GM23338 (cell line): ENCODE data around the gene ACBD3. TPM values are rescaled to one million over a fixed set of nuclear protein-coding genes. Genes with fewer than 3 reads are reported as not detected.

Experiments used
- ATAC-seq: fragments of 200-7000 bp; cut with Tn5 transposase; 3 replicates; pipeline ENCODE4 v1.9.1; 2020
- DNase-seq: peaks from one replicate; pipeline ENCODE4 v3.0.0-alpha.2; 2015; ENCODE audit warnings: low spot score
- H2AFZ ChIP-seq: fragments of 200-600 bp; sonication (generic); 2 replicates; pipeline ENCODE4 v1.8.0; 2016; ENCODE audit warnings: antibody characterized with exemption, mild to moderate bottlenecking, moderate library complexity
- H3F3A ChIP-seq: fragments of 200-600 bp; sonication (generic); replicated peaks from 2 replicates; pipeline ENCODE4 v1.8.0; 2017; ENCODE audit warnings: antibody characterized with exemption, mixed run types, low read depth
- H3K27ac ChIP-seq: fragments of 200-600 bp; sonication (generic); 2 replicates; pipeline ENCODE4 v1.6.1; 2016; ENCODE audit warnings: low read depth
- H3K27me3 ChIP-seq: fragments of 200-600 bp; sonication (generic); 2 replicates; pipeline ENCODE4 v1.8.0; 2016; ENCODE audit warnings: mild to moderate bottlenecking, mixed run types, moderate library complexity; ENCODE audit not compliant: insufficient read depth
- H3K36me3 ChIP-seq: fragments of 200-600 bp; sonication (generic); 2 replicates; pipeline ENCODE4 v1.8.0; 2016; ENCODE audit warnings: mild to moderate bottlenecking; ENCODE audit not compliant: insufficient read depth
- H3K4me1 ChIP-seq: fragments of 200-600 bp; sonication (generic); 2 replicates; pipeline ENCODE4 v1.8.0; 2016; ENCODE audit warnings: mild to moderate bottlenecking, moderate library complexity; ENCODE audit not compliant: insufficient read depth
- H3K4me2 ChIP-seq: fragments of 200-600 bp; sonication (generic); 2 replicates; pipeline ENCODE4 v1.7.1; 2017; ENCODE audit warnings: mixed run types
- H3K4me3 ChIP-seq: fragments of 200-600 bp; sonication (generic); 2 replicates; pipeline ENCODE4 v1.6.1; 2016; ENCODE audit warnings: mixed run types
- H3K79me2 ChIP-seq: fragments of 200-600 bp; sonication (generic); replicated peaks from 2 replicates; pipeline ENCODE4 v1.8.0; 2017; ENCODE audit warnings: mild to moderate bottlenecking; ENCODE audit not compliant: insufficient read depth
- H3K9me2 ChIP-seq: fragments of 200-600 bp; sonication (generic); 2 replicates; pipeline ENCODE4 v1.8.0; 2017; ENCODE audit not compliant: insufficient read depth
- H4K20me1 ChIP-seq: fragments of 200-600 bp; sonication (generic); replicated peaks from 2 replicates; pipeline ENCODE4 v1.8.0; 2017; ENCODE audit warnings: mild to moderate bottlenecking; ENCODE audit not compliant: insufficient read depth
- H3K27ac Mint-ChIP-seq: 2 replicates; pipeline ENCODE4 v1.8.0; 2020; ENCODE audit warnings: inconsistent platforms, mild to moderate bottlenecking, moderate library complexity, mixed read lengths
- H3K27me3 Mint-ChIP-seq: 3 replicates; pipeline ENCODE4 v1.8.0; 2022; ENCODE audit warnings: low read depth, mild to moderate bottlenecking, moderate library complexity, mixed read lengths, inconsistent platforms; ENCODE audit not compliant: insufficient read depth, poor library complexity
- H3K36me3 Mint-ChIP-seq: 3 replicates; pipeline ENCODE4 v1.8.0; 2021; ENCODE audit warnings: low read depth, mild to moderate bottlenecking, inconsistent platforms, moderate library complexity, mixed read lengths
- H3K4me1 Mint-ChIP-seq: 3 replicates; pipeline ENCODE4 v1.8.0; 2020; ENCODE audit warnings: mild to moderate bottlenecking, inconsistent platforms, mixed read lengths
- H3K4me3 Mint-ChIP-seq: 3 replicates; pipeline ENCODE4 v1.8.0; 2021; ENCODE audit warnings: moderate library complexity, mild to moderate bottlenecking, inconsistent platforms, mixed read lengths
- H3K9me3 Mint-ChIP-seq: 3 replicates; pipeline ENCODE4 v1.8.0; 2020; ENCODE audit warnings: moderate library complexity, mild to moderate bottlenecking, inconsistent platforms, mixed read lengths
- JUNB ChIP-seq: IDR thresholded peaks from one replicate; pipeline ENCODE4 v1.6.1; 2016; ENCODE audit warnings: antibody characterized with exemption; ENCODE audit not compliant: unreplicated experiment
- ZNF331 ChIP-seq: fragments of 250-450 bp; sonication (Bioruptor Pico); IDR thresholded peaks from 2 replicates; pipeline ENCODE4 v1.5.0; 2020; ENCODE audit warnings: low read depth, mild to moderate bottlenecking, moderate library complexity
- polyA plus RNA-seq: library from polyadenylated mRNA; unstranded; fragments of >200 nt; fragmentation: Nextera tagmentation; extraction: Ambion mirVana; gene quantifications from 2 replicates; pipeline ENCODE4 v1.2.1, GENCODE V29; 2016
- total RNA-seq: library from RNA; depleted of rRNA; stranded (reverse); fragments of >200 nt; shearing (Covaris generic); gene quantifications from 2 replicates; pipeline ENCODE4 v1.2.3, GENCODE V29; 2014
- TF ChIP-seq, protein P1 (sequence below): fragments of 250-450 bp; sonication (Bioruptor Pico); IDR thresholded peaks from 2 replicates; pipeline ENCODE4 v1.5.0; 2020; ENCODE audit warnings: mild to moderate bottlenecking, moderate library complexity
- TF ChIP-seq, protein P2 (sequence below): IDR thresholded peaks from 2 replicates; pipeline ENCODE4 v1.6.1; 2016; ENCODE audit warnings: antibody characterized with exemption

ACBD3 gene
- total and polyA plus RNA-seq, 2 experiments from 2014 or later: 17.1 to 36.2 TPM

DNA sequence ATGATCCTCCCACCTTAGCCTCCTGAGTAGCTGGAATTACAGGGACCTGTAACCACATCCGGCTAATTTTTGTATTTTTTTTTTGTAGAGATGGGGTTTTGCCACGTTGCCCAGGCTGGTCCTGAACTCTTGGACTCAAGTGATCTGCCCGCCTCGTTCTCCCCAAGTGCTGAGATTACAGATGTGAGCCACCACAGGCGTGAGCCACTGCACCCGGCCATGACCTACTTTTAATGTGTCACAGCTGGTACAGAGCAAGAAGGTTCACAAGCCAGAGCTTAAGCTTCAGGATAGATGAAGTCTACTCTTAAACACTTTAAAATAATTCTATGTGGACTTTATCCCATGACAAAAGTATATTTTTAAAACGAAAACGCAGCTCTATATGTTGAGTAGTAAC is 23.6 kb downstream of the ACBD3 start (continued):
- TF ChIP-seq, protein P1, sequence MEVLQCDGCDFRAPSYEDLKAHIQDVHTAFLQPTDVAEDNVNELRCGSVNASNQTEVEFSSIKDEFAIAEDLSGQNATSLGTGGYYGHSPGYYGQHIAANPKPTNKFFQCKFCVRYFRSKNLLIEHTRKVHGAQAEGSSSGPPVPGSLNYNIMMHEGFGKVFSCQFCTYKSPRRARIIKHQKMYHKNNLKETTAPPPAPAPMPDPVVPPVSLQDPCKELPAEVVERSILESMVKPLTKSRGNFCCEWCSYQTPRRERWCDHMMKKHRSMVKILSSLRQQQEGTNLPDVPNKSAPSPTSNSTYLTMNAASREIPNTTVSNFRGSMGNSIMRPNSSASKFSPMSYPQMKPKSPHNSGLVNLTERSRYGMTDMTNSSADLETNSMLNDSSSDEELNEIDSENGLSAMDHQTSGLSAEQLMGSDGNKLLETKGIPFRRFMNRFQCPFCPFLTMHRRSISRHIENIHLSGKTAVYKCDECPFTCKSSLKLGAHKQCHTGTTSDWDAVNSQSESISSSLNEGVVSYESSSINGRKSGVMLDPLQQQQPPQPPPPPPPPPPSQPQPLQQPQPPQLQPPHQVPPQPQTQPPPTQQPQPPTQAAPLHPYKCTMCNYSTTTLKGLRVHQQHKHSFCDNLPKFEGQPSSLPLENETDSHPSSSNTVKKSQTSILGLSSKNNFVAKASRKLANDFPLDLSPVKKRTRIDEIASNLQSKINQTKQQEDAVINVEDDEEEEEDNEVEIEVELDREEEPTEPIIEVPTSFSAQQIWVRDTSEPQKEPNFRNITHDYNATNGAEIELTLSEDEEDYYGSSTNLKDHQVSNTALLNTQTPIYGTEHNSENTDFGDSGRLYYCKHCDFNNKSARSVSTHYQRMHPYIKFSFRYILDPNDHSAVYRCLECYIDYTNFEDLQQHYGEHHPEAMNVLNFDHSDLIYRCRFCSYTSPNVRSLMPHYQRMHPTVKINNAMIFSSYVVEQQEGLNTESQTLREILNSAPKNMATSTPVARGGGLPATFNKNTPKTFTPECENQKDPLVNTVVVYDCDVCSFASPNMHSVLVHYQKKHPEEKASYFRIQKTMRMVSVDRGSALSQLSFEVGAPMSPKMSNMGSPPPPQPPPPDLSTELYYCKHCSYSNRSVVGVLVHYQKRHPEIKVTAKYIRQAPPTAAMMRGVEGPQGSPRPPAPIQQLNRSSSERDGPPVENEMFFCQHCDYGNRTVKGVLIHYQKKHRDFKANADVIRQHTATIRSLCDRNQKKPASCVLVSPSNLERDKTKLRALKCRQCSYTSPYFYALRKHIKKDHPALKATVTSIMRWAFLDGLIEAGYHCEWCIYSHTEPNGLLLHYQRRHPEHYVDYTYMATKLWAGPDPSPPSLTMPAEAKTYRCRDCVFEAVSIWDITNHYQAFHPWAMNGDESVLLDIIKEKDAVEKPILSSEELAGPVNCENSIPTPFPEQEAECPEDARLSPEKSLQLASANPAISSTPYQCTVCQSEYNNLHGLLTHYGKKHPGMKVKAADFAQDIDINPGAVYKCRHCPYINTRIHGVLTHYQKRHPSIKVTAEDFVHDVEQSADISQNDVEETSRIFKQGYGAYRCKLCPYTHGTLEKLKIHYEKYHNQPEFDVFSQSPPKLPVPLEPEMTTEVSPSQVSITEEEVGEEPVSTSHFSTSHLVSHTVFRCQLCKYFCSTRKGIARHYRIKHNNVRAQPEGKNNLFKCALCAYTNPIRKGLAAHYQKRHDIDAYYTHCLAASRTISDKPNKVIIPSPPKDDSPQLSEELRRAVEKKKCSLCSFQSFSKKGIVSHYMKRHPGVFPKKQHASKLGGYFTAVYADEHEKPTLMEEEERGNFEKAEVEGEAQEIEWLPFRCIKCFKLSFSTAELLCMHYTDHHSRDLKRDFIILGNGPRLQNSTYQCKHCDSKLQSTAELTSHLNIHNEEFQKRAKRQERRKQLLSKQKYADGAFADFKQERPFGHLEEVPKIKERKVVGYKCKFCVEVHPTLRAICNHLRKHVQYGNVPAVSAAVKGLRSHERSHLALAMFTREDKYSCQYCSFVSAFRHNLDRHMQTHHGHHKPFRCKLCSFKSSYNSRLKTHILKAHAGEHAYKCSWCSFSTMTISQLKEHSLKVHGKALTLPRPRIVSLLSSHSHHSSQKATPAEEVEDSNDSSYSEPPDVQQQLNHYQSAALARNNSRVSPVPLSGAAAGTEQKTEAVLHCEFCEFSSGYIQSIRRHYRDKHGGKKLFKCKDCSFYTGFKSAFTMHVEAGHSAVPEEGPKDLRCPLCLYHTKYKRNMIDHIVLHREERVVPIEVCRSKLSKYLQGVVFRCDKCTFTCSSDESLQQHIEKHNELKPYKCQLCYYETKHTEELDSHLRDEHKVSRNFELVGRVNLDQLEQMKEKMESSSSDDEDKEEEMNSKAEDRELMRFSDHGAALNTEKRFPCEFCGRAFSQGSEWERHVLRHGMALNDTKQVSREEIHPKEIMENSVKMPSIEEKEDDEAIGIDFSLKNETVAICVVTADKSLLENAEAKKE (CRISPR knock-in tag): no peak
- TF ChIP-seq, protein P2, sequence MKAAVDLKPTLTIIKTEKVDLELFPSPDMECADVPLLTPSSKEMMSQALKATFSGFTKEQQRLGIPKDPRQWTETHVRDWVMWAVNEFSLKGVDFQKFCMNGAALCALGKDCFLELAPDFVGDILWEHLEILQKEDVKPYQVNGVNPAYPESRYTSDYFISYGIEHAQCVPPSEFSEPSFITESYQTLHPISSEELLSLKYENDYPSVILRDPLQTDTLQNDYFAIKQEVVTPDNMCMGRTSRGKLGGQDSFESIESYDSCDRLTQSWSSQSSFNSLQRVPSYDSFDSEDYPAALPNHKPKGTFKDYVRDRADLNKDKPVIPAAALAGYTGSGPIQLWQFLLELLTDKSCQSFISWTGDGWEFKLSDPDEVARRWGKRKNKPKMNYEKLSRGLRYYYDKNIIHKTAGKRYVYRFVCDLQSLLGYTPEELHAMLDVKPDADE: no peak

DNA sequence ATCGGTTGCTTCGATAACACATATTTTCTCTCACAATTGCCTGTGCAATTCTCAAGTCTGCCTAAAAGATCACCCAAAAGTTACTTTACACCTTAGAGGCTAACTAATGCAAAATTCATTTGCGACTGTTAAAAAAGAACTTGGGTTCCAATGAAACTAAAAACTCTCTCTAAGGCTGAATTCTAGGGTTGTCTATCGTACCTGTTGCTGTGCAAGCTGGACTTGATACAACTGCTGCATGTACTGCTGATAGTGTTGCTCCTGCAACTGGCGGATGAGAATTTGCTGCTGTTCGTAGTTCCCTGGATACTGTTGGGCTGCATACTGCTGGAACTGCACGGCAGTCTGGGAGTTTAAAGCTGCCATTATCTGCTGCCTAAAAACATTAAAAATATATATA is 27.6 kb downstream of the ACBD3 start:
- no peaks in the 10 kb centered on the region for H3K4me1 Mint-ChIP-seq
- H3K4me2 ChIP-seq: no peak overlapping the region
- no peaks in the 10 kb centered on the region for H3K9me3 Mint-ChIP-seq
- H3K9me2 ChIP-seq: no peaks in the 10 kb centered on the region
- no peaks in the 10 kb centered on the region for H3K27me3 ChIP-seq
- peaks cover 15% of the 10 kb centered on the region for H4K20me1 ChIP-seq
- no peak overlapping the region for H2AFZ ChIP-seq
- peaks cover 58% of the 10 kb centered on the region for H3K36me3 Mint-ChIP-seq
- DNase-seq (no peak), ATAC-seq (no peak)
- H3K79me2 ChIP-seq: peaks cover 6% of the 10 kb centered on the region; the same call in 1 of the 2 replicates
- H3F3A ChIP-seq: no peaks in the 10 kb centered on the region; the same call in 1 of the 2 replicates
- H3K4me3 Mint-ChIP-seq: no peak overlapping the region
- H3K27ac Mint-ChIP-seq: no peak overlapping the region
- H3K27me3 Mint-ChIP-seq: no peaks in the 10 kb centered on the region
- no peak overlapping the region for H3K27ac ChIP-seq
- H3K4me3 ChIP-seq: no peak overlapping the region
- H3K36me3 ChIP-seq: peaks cover 39% of the 10 kb centered on the region; the same call in 1 of the 2 replicates
- H3K4me1 ChIP-seq: no peaks in the 10 kb centered on the region
- TF ChIP-seq ZNF331 (CRISPR knock-in tag): no peak
- TF ChIP-seq JUNB: no peak
